CD4-positive, alpha-beta T cell treated with Interleukin-15 for 1 hour (primary cell): ENCODE data around the gene GPS2.

Source experiments
- DNase-seq: peaks from one replicate; pipeline ENCODE4 v3.0.0-alpha.2; 2020

GPS2 gene

GRCh38 chr17:7315570-7316235 is 543 bp upstream of the GPS2 start:
- no peak for DNase-seq

DNA sequence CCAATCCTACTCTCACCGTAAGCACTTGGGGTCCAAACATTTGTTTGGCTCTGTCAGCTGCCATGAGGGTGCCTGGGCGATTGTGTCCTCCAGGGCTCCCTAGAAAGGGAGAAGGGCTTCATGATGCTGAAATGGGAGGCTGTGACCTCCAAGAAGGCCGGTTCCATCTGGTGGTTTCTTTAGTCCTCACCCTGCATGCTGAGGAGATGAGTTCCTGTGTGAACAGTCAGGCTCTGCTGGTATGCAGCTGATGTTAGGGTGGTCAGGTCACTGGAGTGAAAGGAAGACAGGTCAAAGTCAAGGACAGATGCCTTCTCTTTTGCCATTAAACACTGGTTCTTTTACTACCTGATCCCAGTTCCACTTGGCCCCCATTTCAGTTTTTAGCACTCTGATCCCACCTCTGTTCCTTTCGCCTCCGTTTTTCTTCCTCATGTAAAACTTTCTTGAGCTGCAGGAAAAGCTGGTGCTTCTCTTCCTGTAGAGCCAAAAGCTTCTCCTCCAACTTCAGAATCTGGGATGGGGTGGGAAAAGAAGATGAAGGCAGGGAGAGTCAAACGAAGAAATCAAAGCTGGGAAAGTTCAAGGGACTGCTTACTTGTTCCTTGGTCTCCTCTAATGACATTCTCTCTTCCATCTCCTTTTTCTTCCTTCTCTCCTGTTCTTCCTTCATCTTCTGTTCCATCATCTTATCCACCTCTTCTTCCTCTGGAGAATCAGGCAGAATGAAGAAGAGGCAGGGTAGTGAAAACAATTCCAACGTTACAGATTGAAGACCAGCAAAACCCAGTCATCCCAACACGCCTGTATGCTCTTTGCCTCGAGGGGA is 1.1 kb downstream of the GPS2 start:
- DNase-seq = no peak

DNA sequence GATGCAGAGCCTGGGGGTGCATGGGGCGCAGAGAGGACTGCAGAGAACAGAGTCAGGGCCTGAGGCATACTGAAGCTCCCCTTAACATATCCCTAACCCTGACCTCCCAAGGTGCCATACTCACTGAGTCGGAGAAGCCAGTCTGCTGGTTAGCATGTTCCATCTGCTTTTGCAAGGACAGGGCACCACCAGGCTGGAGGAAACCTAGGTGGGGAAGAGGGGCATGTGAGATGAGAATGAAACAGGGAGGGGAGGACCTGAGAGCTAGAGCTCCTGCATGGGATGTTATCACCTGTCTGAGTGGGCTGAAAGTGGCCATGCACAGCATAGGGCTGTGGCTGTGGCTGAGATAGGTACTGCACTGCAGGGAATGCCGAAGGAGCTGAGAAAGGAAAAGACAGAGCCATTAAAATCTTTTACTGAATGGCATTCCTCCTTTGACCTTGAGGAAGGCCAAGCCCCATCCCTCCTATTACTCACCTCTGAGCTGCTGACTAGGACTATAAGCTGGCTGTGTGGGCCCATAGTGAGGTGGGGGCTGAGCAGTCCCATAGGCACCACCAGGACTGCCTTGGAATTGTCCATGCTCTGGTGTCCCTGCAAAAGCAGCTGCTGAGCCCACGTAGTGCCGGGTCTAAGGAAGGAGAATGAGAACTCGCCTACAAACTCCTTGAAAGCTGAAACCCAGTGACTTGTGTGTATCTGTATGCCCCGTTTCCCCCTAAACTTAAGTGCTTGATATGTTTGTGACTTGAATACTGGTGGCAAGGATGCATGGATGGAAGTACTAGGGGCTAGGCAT is 1.9 kb downstream of the GPS2 start:
- DNase-seq = no peak

- no peak for DNase-seq
These were observed 2.6 kb downstream of the GPS2 start for GRCh38 chr17:7312432-7313087.

DNA sequence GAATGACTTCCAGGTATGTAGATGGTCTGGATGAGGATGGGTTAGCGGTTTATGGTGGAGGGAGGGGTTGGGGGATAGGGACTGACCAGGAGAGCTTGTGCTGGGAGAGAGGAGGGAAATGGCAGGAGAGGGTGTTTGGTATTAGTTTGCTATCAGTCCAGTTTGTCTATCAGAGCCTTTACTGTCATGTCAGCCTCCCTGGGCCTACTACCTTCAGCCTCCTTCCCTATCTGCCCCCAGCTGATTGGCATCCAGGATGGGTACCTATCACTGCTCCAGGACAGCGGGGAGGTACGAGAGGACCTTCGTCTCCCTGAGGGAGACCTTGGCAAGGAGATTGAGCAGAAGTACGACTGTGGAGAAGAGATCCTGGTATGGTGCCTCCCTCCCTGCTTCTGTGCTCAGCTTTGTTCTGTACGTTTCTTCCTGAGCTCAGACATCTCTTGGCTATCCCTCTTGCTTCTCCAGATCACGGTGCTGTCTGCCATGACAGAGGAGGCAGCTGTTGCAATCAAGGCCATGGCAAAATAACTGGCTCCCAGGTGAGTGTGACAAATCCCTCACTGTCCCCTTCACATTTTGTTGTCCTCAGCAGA is 4.0 kb downstream of the GPS2 start:
- no peak for DNase-seq

DNA sequence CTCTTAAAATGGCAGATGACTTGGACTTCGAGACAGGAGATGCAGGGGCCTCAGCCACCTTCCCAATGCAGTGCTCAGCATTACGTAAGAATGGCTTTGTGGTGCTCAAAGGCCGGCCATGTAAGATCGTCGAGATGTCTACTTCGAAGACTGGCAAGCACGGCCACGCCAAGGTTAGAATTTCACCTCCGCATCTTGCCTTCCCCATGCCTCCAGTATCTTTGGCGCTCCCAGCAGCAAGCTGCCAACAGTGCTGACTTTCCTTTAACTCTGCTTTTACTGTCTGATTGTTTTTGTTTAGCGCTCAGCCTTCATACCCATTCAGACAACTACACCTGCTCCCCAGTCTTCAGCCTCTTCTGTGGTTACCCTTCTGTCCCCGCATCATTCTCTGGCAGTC is 5.5 kb downstream of the GPS2 start:
- no peak for DNase-seq

GRCh38 chr17:7308625-7309433 is 6.3 kb downstream of the GPS2 start:
- DNase-seq = peak; percentile 94

DNA sequence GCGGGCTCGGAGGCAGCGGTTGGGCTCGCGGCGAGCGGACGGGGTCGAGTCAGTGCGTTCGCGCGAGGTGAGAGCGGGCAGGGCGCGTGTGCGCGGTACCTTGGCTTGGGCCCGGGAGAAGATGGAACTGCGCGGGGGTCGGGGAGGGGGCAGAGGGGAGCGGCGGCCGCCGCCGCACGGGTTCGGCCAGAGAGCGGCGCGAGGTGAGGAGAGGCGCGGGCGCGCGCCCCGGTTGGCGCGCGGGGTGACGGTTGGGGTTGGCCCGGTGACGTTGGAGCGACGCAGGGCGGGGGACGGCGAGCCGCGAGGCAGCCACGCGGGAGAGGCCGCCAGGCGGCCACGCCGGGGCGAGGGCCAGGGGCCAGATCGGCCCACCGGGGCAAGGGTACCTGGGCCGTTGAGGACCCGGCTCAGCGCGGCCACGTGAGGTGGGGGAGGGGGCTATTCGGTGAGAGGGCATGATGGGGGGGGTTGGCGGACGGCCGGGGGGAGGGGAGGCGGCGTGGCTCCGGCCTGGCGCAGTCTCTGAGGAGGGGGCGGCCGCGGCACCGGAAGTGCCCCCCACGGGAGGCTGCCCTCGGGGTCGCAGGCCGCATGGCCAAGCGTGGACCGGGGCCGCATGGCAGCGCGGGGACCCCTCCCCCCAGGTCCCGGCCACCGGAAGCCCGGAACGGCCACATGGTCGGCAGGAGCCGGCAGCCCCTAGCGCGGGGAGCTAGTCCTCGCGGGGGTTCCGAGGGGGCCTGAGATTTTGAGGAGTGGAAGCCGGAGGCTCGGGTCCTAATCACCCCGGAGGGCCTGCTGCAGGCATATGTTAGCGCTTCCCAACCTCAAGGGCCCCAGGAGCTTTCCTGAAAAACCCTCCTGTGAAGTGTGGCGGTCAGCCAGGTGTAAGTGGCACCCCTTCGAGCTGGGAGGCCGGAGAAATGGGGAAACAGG is 7.2 kb downstream of the GPS2 start:
- peak; percentile 61 for DNase-seq

- peak; percentile 100 for DNase-seq
These were observed 8.1 kb downstream of the GPS2 start, which contains the start of gene EIF5A for GRCh38 chr17:7306911-7307685. EIF5A (plus strand) TSS chr17:7307628; CDS start chr17:7309636, 2,008 bp downstream.

- DNase-seq = no peak
These were observed 11.0 kb downstream of the GPS2 start for GRCh38 chr17:7304179-7304578.

GRCh38 chr17:7296189-7296861 is 18.8 kb downstream of the GPS2 start:
- peak; percentile 74 for DNase-seq

GRCh38 chr17:7295230-7296180 is 19.7 kb downstream of the GPS2 start:
- DNase-seq = no peak

- DNase-seq = peak; percentile 87
These were observed 20.5 kb downstream of the GPS2 start, which contains the start of gene YBX2 for GRCh38 chr17:7294614-7295153. YBX2 (minus strand) TSS chr17:7294639; CDS start chr17:7294500, 139 bp downstream.

DNA sequence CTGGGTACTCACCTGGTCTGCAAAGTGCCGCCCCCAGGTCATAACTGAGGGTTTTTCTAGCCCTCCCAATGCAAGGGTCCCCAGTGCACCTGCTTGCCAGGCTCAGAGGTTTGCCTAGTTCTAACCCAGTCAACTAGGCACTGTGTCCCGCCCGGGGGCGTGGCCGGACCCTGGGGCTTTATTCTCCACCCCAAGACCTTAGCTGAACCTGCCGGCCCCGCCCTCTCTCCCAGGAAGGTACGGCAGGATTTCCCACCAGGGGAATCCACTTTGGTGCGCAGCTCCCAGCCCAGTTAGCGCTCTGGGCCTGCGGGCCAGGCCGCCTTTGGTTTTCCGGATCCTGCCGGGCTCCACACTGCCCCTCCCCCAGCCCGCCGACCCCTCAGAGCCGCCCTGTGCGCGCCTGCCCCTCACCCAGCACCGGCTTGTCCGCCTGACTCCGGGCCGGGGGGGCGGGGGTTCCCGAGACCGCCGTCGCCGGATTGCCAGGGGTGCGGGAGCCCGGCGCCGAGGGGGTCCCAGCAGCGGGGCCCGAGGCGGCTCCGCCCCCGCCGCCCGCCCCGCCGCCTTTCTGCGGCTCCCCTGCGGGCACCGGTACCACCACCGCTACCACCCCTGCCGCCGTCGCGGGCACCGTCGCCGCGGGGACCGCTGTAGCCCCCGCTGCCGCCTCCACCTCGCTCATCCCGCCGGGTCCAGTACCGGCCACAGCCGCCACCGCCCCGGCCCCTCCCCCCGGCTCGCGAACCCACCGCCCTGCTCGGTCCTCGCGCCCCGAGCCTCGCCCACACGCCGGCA is 21.1 kb downstream of the GPS2 start:
- DNase-seq = no peak

GRCh38 chr17:7293159-7293558 is 22.0 kb downstream of the GPS2 start:
- no peak for DNase-seq

DNA sequence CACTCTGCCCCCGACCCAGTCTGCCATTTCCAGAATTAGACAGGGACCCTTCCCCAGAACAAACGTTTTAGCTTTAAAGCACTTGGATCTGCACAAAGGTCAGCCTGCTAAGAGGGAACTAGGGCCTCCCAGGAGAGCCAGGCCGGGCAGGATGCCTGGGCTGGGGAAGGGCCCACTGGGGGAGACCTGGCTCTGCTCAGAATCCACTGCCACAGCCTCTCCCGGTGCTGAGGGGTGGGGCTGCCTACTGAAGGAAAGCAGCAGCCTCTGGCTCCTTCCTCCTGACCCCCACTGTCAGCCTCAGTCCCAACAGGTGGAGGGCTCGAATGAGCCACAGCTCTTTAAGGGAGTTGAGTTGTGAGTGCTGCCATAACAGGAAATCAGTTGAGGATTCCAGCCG is 22.4 kb downstream of the GPS2 start:
- no peak for DNase-seq

- DNase-seq = no peak
These were observed 23.0 kb downstream of the GPS2 start for GRCh38 chr17:7292194-7292593.
